HepG2 (cell line): ENCODE results near the gene RAB9A. TPM values are rescaled to one million over a fixed set of nuclear protein-coding genes. Genes with fewer than 3 reads are reported as not detected.

ENCODE experiments used
- ATAC-seq: fragments of 200-7000 bp; cut with Tn5 transposase; 3 replicates; pipeline ENCODE4 v1.9.1; 2020; ENCODE audit warnings: mild to moderate bottlenecking, moderate library complexity
- BruUV-seq: library from RNA; stranded (reverse); fragments of 400-500 nt; replicated peaks from 2 replicates; lab custom pipeline; 2021; lab: Mats Ljungman, UMichigan
- CTCF ChIA-PET: fragments of 300-600 bp; formaldehyde crosslinking; extraction: SDS; loops from one replicate; lab custom pipeline; 2021; ENCODE audit warnings: low total read pairs, inconsistent platforms, low intra/inter-chr PET ratio; lab: Yijun Ruan, JAX
- POLR2A ChIA-PET: fragments of 350-600 bp; sonication (Branson Sonifier 250); formaldehyde crosslinking; loops from one replicate; lab custom pipeline; 2020; ENCODE audit warnings: antibody characterized with exemption, inconsistent platforms; lab: Yijun Ruan, JAX
- DNase-seq: peaks from one replicate; pipeline ENCODE4 v3.0.0-alpha.2; 2015; ENCODE audit warnings: low spot score
- FAIRE-seq: peaks from 3 replicates; lab custom pipeline; 2011; peaks lifted over from hg19 to GRCh38; lab: Jason Lieb, UNC
- H2AFZ ChIP-seq: one replicate; pipeline ENCODE4 v1.6.1; 2011; ENCODE audit warnings: low read length, inconsistent platforms
- H3K27ac ChIP-seq: fragments of 300-600 bp; 3 replicates; pipeline ENCODE4 v1.8.0; 2011; ENCODE audit warnings: mixed run types, mild to moderate bottlenecking, mixed read lengths, low read length, inconsistent platforms; ENCODE audit not compliant: insufficient read depth; ENCODE audit errors: extremely low read length
- H3K27me3 ChIP-seq, 2 experiments: fragments of 200-600 bp in 1 of 2; 2 replicates in 1 of 2; 3 replicates in 1 of 2; pipeline versions ENCODE4 v1.6.0 to v1.8.0; 2011; ENCODE audit warnings: low read length in 2 of 2, mild to moderate bottlenecking in 2 of 2, moderate library complexity in 2 of 2, inconsistent platforms in 1 of 2; ENCODE audit not compliant: insufficient read depth in 2 of 2, control insufficient read depth in 1 of 2
- H3K36me3 ChIP-seq, 2 experiments: fragments of 200-600 bp in 1 of 2; replicated peaks in 1 of 2; 2 replicates in 1 of 2; 3 replicates in 1 of 2; pipeline versions ENCODE4 v1.5.1 to v1.8.0; 2011; ENCODE audit warnings: low read length in 2 of 2, inconsistent platforms in 1 of 2; ENCODE audit not compliant: insufficient read depth in 2 of 2, control insufficient read depth in 1 of 2
- H3K4me1 ChIP-seq: 2 replicates; pipeline ENCODE4 v1.5.1; 2012; ENCODE audit warnings: low read length, inconsistent platforms; ENCODE audit not compliant: insufficient read depth
- H3K4me2 ChIP-seq: 2 replicates; pipeline ENCODE4 v1.6.0; 2011; ENCODE audit warnings: low read depth, low read length, inconsistent platforms
- H3K4me3 ChIP-seq, 3 experiments: fragments of 200-600 bp in 1 of 3; sonication (generic), shearing (Covaris generic) in 1 of 3; replicated peaks in 1 of 3; 2 replicates each; pipeline ENCODE4 v1.5.1; 2011 to 2016; ENCODE audit warnings: low read length in 3 of 3, inconsistent platforms in 2 of 3, low read depth in 2 of 3, mild to moderate bottlenecking in 2 of 3, control low read depth in 1 of 3, mixed read lengths in 1 of 3; ENCODE audit not compliant: insufficient read depth in 1 of 3
- H3K79me2 ChIP-seq: one replicate; pipeline ENCODE4 v1.6.1; 2011; ENCODE audit warnings: low read length, inconsistent platforms; ENCODE audit not compliant: insufficient read depth
- H3K9ac ChIP-seq: 2 replicates; pipeline ENCODE4 v1.6.0; 2011; ENCODE audit warnings: mild to moderate bottlenecking, low read depth, low read length, inconsistent platforms; ENCODE audit not compliant: insufficient read depth
- H3K9me3 ChIP-seq: 2 replicates; pipeline ENCODE4 v1.5.1; 2012; ENCODE audit warnings: mild to moderate bottlenecking, low read length
- H4K20me1 ChIP-seq: 2 replicates; pipeline ENCODE4 v1.6.0; 2011; ENCODE audit warnings: inconsistent platforms, mild to moderate bottlenecking, low read length, moderate library complexity; ENCODE audit not compliant: insufficient read depth
- CBFB ChIP-seq: sonication (generic); formaldehyde crosslinking; IDR thresholded peaks from 2 replicates; pipeline ENCODE4 v1.4.0; 2020; ENCODE audit warnings: missing genetic modification reagents
- CBX5 ChIP-seq: sonication (generic); formaldehyde crosslinking; IDR thresholded peaks from 2 replicates; pipeline ENCODE4 v1.4.0; 2020; ENCODE audit warnings: missing genetic modification reagents, borderline replicate concordance
- CCDC6 ChIP-seq: sonication (generic); formaldehyde crosslinking; IDR thresholded peaks from 2 replicates; pipeline ENCODE4 v1.8.1; 2022; ENCODE audit warnings: mild to moderate bottlenecking, missing genetic modification reagents, moderate library complexity
- CREM ChIP-seq, 2 experiments: sonication (generic) in 1 of 2; formaldehyde crosslinking in 1 of 2; IDR thresholded peaks; 2 replicates each; pipeline versions ENCODE4 v1.4.0 to v1.6.1; 2016 to 2020; ENCODE audit warnings: antibody characterized with exemption in 1 of 2, mild to moderate bottlenecking in 1 of 2, missing genetic modification reagents in 1 of 2
- HOXD1 ChIP-seq: sonication (generic); formaldehyde crosslinking; IDR thresholded peaks from 2 replicates; pipeline ENCODE4 v1.5.0; 2020; ENCODE audit warnings: missing genetic modification reagents
- IKZF4 ChIP-seq: sonication (generic); formaldehyde crosslinking; IDR thresholded peaks from 2 replicates; pipeline ENCODE4 v1.5.1; 2020; ENCODE audit warnings: borderline replicate concordance, mild to moderate bottlenecking, low read depth, missing genetic modification reagents; ENCODE audit errors: not compliant biosample characterization
- POGZ ChIP-seq: sonication (generic); formaldehyde crosslinking; IDR thresholded peaks from 2 replicates; pipeline ENCODE4 v1.4.0; 2020; ENCODE audit warnings: mild to moderate bottlenecking, missing genetic modification reagents
- RARA ChIP-seq: IDR thresholded peaks from 2 replicates; pipeline ENCODE4 v1.6.1; 2016; ENCODE audit warnings: missing genetic modification reagents, missing compliant biosample characterization
- SOX13 ChIP-seq, 3 experiments: fragments of 450-650 bp in 1 of 3; sonication (generic) in 1 of 3; formaldehyde crosslinking in 1 of 3; IDR thresholded peaks in 2 of 3; conservative IDR thresholded peaks in 1 of 3; 2 replicates each; pipeline versions ENCODE4 v1.5.0 to v1.6.1; 2016 to 2020; ENCODE audit warnings: antibody characterized with exemption in 1 of 3, mild to moderate bottlenecking in 1 of 3, missing compliant biosample characterization in 1 of 3, missing genetic modification reagents in 1 of 3, moderate library complexity in 1 of 3
- ZFP90 ChIP-seq: sonication (generic); formaldehyde crosslinking; IDR thresholded peaks from 2 replicates; pipeline ENCODE4 v1.8.0; 2022; ENCODE audit warnings: missing genetic modification reagents, mild to moderate bottlenecking, inconsistent platforms, borderline replicate concordance
- ZNF510 ChIP-seq: sonication (generic); formaldehyde crosslinking; IDR thresholded peaks from 2 replicates; pipeline ENCODE4 v1.4.0; 2020; ENCODE audit warnings: low read depth, mild to moderate bottlenecking, missing genetic modification reagents
- ZNF547 ChIP-seq: sonication (generic); formaldehyde crosslinking; IDR thresholded peaks from 2 replicates; pipeline ENCODE4 v1.5.1; 2020; ENCODE audit warnings: mild to moderate bottlenecking, missing genetic modification reagents
- WGBS: methylation state at CpG from one replicate; pipeline ENCODE4 v1.1.6; 2017; ENCODE audit warnings: low lambda C conversion rate; 5-methylcytosine and 5-hydroxymethylcytosine counted together
- in situ Hi-C: cut with HindIII; loops from 2 replicates; pipeline ENCODE4 v1.10.0; 2017; ENCODE audit warnings: low pct_unique_long_range_greater_than_20kb; ENCODE audit not compliant: extremely low pct_ligation_motif_present
- intact Hi-C: fragments of 100-400 bp; cut with micrococcal nuclease; formaldehyde crosslinking; loops from one replicate; pipeline ENCODE4 v1.10.0; 2022; ENCODE audit not compliant: unreplicated experiment
- polyA plus RNA-seq, 8 experiments: library from polyadenylated mRNA; depleted of rRNA in 3 of 8; stranded (reverse) in 7 of 8; unstranded in 1 of 8; fragments of >200 nt; fragmentation: Illumina TruSeq in 4 of 8; extraction: Trizol in 4 of 8; gene quantifications; 2 replicates each; pipeline versions ENCODE4 v1.2.1 to v1.2.3, GENCODE V29; 2011 to 2016; ENCODE audit warnings: low read depth in 4 of 8, missing spikeins in 1 of 8, mixed read lengths in 1 of 8; ENCODE audit not compliant: insufficient read depth in 1 of 8
- total RNA-seq, 5 experiments: library from RNA; depleted of rRNA; stranded (reverse); fragments of >200 nt; fragmentation: Illumina TruSeq; extraction: Trizol; gene quantifications; 2 replicates each; pipeline ENCODE4 v1.2.3, GENCODE V29; 2016; ENCODE audit warnings: low read depth in 1 of 5
- TF ChIP-seq, protein P1 (sequence below): sonication (generic); formaldehyde crosslinking; IDR thresholded peaks from 2 replicates; pipeline ENCODE4 v1.4.0; 2020; ENCODE audit warnings: missing genetic modification reagents, borderline replicate concordance
- TF ChIP-seq, protein P2 (sequence below): sonication (generic); formaldehyde crosslinking; IDR thresholded peaks from 2 replicates; pipeline ENCODE4 v1.8.1; 2023; ENCODE audit warnings: mild to moderate bottlenecking, missing genetic modification reagents
- TF ChIP-seq, protein P3 (sequence below): sonication (generic); formaldehyde crosslinking; IDR thresholded peaks from 2 replicates; pipeline ENCODE4 v1.5.0; 2020; ENCODE audit warnings: missing genetic modification reagents, mild to moderate bottlenecking, borderline replicate concordance
- TF ChIP-seq, protein P4 (sequence below): sonication (generic); formaldehyde crosslinking; conservative IDR thresholded peaks from 2 replicates; pipeline ENCODE4 v1.4.0; 2020; ENCODE audit warnings: missing genetic modification reagents

The RAB9A gene
- total and polyA plus RNA-seq, 2 of the 13 experiments (the other 11 are each of a cell fraction or from before 2014, with no cell fraction given): 10.5 to 23.1 TPM

DNA sequence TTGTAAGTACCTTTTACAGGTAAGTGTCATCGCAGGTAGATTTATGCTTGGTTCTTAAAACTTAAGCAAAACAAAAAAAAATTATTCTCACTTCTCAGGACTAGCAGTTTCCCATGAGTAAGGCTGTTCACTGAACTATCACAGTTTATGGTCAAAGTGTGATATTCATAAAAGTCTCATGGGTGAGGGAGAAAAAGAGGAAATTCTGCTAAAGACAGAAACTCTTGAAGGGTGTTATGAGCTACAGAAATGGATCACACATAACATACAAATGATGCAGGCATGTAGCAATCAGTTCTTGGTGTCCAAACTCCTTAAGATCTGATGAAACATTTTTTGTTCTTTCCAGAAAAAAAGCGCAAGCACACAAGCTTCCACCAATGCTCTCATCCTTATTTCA is 8.5 kb downstream of the RAB9A start:
- Histone ChIP-seq H4K20me1 (no peaks in the 10 kb centered on the region), H3K4me1 (peaks cover 22% of the 10 kb centered on the region)

More for the DNA sequence above, 8.5 kb downstream of the RAB9A start:
- TF ChIP-seq CCDC6 (CRISPR knock-in tag): no peak
- no peak for TF ChIP-seq CREM (IDR thresholded peaks at IDR 0.05)
- TF ChIP-seq CREM (CRISPR knock-in tag; IDR thresholded peaks at IDR 0.05): no peak
- TF ChIP-seq, protein P1, sequence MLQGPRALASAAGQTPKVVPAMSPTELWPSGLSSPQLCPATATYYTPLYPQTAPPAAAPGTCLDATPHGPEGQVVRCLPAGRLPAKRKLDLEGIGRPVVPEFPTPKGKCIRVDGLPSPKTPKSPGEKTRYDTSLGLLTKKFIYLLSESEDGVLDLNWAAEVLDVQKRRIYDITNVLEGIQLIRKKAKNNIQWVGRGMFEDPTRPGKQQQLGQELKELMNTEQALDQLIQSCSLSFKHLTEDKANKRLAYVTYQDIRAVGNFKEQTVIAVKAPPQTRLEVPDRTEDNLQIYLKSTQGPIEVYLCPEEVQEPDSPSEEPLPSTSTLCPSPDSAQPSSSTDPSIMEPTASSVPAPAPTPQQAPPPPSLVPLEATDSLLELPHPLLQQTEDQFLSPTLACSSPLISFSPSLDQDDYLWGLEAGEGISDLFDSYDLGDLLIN (CRISPR knock-in tag): no peak
- TF ChIP-seq POGZ: no peak
- TF ChIP-seq, protein P2, sequence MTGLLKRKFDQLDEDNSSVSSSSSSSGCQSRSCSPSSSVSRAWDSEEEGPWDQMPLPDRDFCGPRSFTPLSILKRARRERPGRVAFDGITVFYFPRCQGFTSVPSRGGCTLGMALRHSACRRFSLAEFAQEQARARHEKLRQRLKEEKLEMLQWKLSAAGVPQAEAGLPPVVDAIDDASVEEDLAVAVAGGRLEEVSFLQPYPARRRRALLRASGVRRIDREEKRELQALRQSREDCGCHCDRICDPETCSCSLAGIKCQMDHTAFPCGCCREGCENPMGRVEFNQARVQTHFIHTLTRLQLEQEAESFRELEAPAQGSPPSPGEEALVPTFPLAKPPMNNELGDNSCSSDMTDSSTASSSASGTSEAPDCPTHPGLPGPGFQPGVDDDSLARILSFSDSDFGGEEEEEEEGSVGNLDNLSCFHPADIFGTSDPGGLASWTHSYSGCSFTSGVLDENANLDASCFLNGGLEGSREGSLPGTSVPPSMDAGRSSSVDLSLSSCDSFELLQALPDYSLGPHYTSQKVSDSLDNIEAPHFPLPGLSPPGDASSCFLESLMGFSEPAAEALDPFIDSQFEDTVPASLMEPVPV: no peak
- TF ChIP-seq, protein P3, sequence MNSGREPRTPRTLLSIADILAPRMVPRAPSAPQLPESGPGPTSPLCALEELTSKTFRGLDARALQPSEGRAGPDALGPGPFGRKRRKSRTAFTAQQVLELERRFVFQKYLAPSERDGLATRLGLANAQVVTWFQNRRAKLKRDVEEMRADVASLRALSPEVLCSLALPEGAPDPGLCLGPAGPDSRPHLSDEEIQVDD (CRISPR knock-in tag): no peak
- TF ChIP-seq ZNF510 (CRISPR knock-in tag): no peak
- no peak for TF ChIP-seq CBX5 (CRISPR knock-in tag)
- no peak for TF ChIP-seq ZNF547 (CRISPR knock-in tag)
- no peak for TF ChIP-seq SOX13 (IDR thresholded peaks at IDR 0.05)
- TF ChIP-seq SOX13 (CRISPR knock-in tag; conservative IDR thresholded peaks at IDR 0.05 in 1 of 2, IDR thresholded peaks at IDR 0.05 in 1 of 2): no peak
- TF ChIP-seq, protein P4, sequence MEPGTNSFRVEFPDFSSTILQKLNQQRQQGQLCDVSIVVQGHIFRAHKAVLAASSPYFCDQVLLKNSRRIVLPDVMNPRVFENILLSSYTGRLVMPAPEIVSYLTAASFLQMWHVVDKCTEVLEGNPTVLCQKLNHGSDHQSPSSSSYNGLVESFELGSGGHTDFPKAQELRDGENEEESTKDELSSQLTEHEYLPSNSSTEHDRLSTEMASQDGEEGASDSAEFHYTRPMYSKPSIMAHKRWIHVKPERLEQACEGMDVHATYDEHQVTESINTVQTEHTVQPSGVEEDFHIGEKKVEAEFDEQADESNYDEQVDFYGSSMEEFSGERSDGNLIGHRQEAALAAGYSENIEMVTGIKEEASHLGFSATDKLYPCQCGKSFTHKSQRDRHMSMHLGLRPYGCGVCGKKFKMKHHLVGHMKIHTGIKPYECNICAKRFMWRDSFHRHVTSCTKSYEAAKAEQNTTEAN (CRISPR knock-in tag): no peak
- TF ChIP-seq RARA (CRISPR knock-in tag): no peak
- TF ChIP-seq HOXD1 (CRISPR knock-in tag): no peak
- TF ChIP-seq IKZF4 (CRISPR knock-in tag): no peak
- no peak for TF ChIP-seq ZFP90 (CRISPR knock-in tag)
- TF ChIP-seq CBFB (CRISPR knock-in tag): no peak
- peaks cover 64% of the 10 kb centered on the region for H3K79me2 ChIP-seq
- no peaks in the 10 kb centered on the region for H3K36me3 ChIP-seq
- H3K4me3 ChIP-seq: no peak overlapping the region
- no peak overlapping the region for H3K4me2 ChIP-seq
- H3K9me3 ChIP-seq: no peaks in the 10 kb centered on the region
- ChIA-PET CTCF (no interaction called here), POLR2A (no interaction called here)
- H3K9ac ChIP-seq: no peak overlapping the region
- no peak for ATAC-seq
- H2AFZ ChIP-seq: no peak overlapping the region
- in situ Hi-C loops (no loop called here), intact Hi-C loops (no loop called here)
- WGBS: 98% methylated on average over 2 of the region's 2 CpGs
- no peak overlapping the region for H3K27ac ChIP-seq
- no TSS peak for BruUV-seq
- H3K27me3 ChIP-seq: no peaks in the 10 kb centered on the region
- no peak for DNase-seq
- FAIRE-seq: no peak
